GM03348 (cell line): ENCODE results near the gene SNX10.
A peak's percentile ranks its signal among the peaks of the same experiment; 100 is the strongest.

Experiments used
- DNase-seq: peaks from one replicate; pipeline ENCODE4 v3.0.0; 2012; ENCODE audit warnings: low spot score

The SNX10 gene

GRCh38 chr7:26337232-26337865 lies 45.7 kb downstream of the SNX10 start:
- no peak for DNase-seq

- DNase-seq, result no peak
Measured at GRCh38 chr7:26340476-26341018, 48.9 kb downstream of the SNX10 start.

- no peak for DNase-seq
Measured at GRCh38 chr7:26343320-26343832, 51.7 kb downstream of the SNX10 start.

- DNase-seq, result no peak
Measured at GRCh38 chr7:26343837-26344236, 52.2 kb downstream of the SNX10 start.

- DNase-seq, result no peak
Measured at GRCh38 chr7:26345202-26345601, 53.5 kb downstream of the SNX10 start.

GRCh38 chr7:26345837-26346236 lies 54.2 kb downstream of the SNX10 start:
- no peak for DNase-seq

GRCh38 chr7:26346611-26347203 lies 55.0 kb downstream of the SNX10 start:
- no peak for DNase-seq

GRCh38 chr7:26348234-26348851 lies 56.7 kb downstream of the SNX10 start:
- no peak for DNase-seq

- DNase-seq, result no peak
Measured at GRCh38 chr7:26349005-26349915, 57.6 kb downstream of the SNX10 start.

- no peak for DNase-seq
Measured at GRCh38 chr7:26351171-26351570, 59.5 kb downstream of the SNX10 start.

- DNase-seq, result no peak
Measured at GRCh38 chr7:26356229-26356628, 64.6 kb downstream of the SNX10 start.

- DNase-seq, result no peak
Measured at GRCh38 chr7:26356929-26357798, 65.5 kb downstream of the SNX10 start.

GRCh38 chr7:26357799-26358151 lies 66.1 kb downstream of the SNX10 start:
- no peak for DNase-seq

GRCh38 chr7:26360650-26361049 lies 69.0 kb downstream of the SNX10 start:
- no peak for DNase-seq

GRCh38 chr7:26361637-26362036 lies 70.0 kb downstream of the SNX10 start:
- no peak for DNase-seq

- no peak for DNase-seq
Measured at GRCh38 chr7:26363465-26363864, 71.8 kb downstream of the SNX10 start.

- peak; percentile 69 for DNase-seq
Measured at GRCh38 chr7:26365077-26365900, 73.6 kb downstream of the SNX10 start.

GRCh38 chr7:26365901-26366275 lies 74.2 kb downstream of the SNX10 start:
- no peak for DNase-seq

GRCh38 chr7:26367219-26367711 lies 75.6 kb downstream of the SNX10 start:
- no peak for DNase-seq

- DNase-seq, result no peak
Measured at GRCh38 chr7:26368542-26368941, 76.9 kb downstream of the SNX10 start.
